ENCODE measurements around the gene RLN2.

The RLN2 gene

GRCh38 chr9:5265939-5266338, 38.6 kb downstream of the RLN2 start:
- DNase-seq, result no peak

- DNase-seq, result no peak
Measured at GRCh38 chr9:5264219-5264595, 40.3 kb downstream of the RLN2 start.

GRCh38 chr9:5263351-5264218, 40.9 kb downstream of the RLN2 start:
- no peak for DNase-seq
